Measurements from ENCODE around the gene CREB3L4. TPM values are rescaled to one million over a fixed set of nuclear protein-coding genes. Genes with fewer than 3 reads are reported as not detected.

Gene CREB3L4
- total and polyA plus RNA-seq, 2 donors (not counting 3 experiments of a cell fraction or from before 2014, with no cell fraction given), result 8.1 to 12.1 TPM

GRCh38 chr1:153968972-153969371 is 1.3 kb downstream of the CREB3L4 start:
- intact Hi-C loops (cut with micrococcal nuclease) (no loop called here), dilution Hi-C loops (cut with MboI; ENCODE audit: extremely low pct_ligation_motif_present, low sequenced_read_pairs) (no loop called here)
- ChIA-PET POLR2A (no interaction called here), CTCF (interaction anchor here (2.4 to 4.7 kb wide), 2 partner anchors 9 to 24 kb away, joined by 10 to 37 read pairs; partner anchors contain the start of genes DENND4B and JTB)
- DNase-seq (ENCODE audit: low read depth, low spot score), result no peak
- Histone ChIP-seq H3K9ac (replicated peaks; ENCODE audit: extremely low read depth, insufficient read depth, low read length) (no peak overlapping the region), H3K4me2 (ENCODE audit: insufficient read depth, low read length) (no peak overlapping the region), H3K27ac (ENCODE audit: insufficient read depth, low read depth, low read length) (no peak overlapping the region), H3K4me3 (replicated peaks in 1 of 3; ENCODE audit: insufficient read depth in 1 of 3, low read depth in 1 of 3, low read length in 3 of 3) (no peak overlapping the region), H3K4me1 (ENCODE audit: control insufficient read depth, extremely low read depth, insufficient read depth, low read length) (peaks cover 23% of the 10 kb centered on the region), H3K9me1 (replicated peaks; ENCODE audit: control insufficient read depth, extremely low read depth, insufficient read depth, low read length) (no peaks in the 10 kb centered on the region), H4K20me1 (replicated peaks; ENCODE audit: control insufficient read depth, extremely low read depth, insufficient read depth, low read length) (no peaks in the 10 kb centered on the region), H3K79me2 (ENCODE audit: control insufficient read depth, insufficient read depth, low read length) (no peaks in the 10 kb centered on the region), H3K27me3 (ENCODE audit: control insufficient read depth in 2 of 2, insufficient read depth in 2 of 2, low read length in 2 of 2) (no peaks in the 10 kb centered on the region), H3K9me3 (replicated peaks; ENCODE audit: control insufficient read depth, insufficient read depth, low read length) (no peaks in the 10 kb centered on the region), H3K36me3 (ENCODE audit: control insufficient read depth in 2 of 2, extremely low read depth in 1 of 2, insufficient read depth in 2 of 2, low read length in 2 of 2) (peaks cover 0 to 5% of the 10 kb centered on the region in 2 experiments), H2AFZ (ENCODE audit: low read depth, low read length) (no peak overlapping the region)
- FAIRE-seq, result no peak
- TF ChIP-seq POLR2AphosphoS5 (IDR thresholded peaks at IDR 0.05; ENCODE audit: insufficient read depth, low read depth, low read length) (no peak), JUN (IDR thresholded peaks at IDR 0.05; ENCODE audit: borderline replicate concordance, insufficient read depth, insufficient read length, low read depth) (no peak), POLR2A (IDR thresholded peaks at IDR 0.05; ENCODE audit: low read depth, low read length) (no peak), GATA2 (IDR thresholded peaks at IDR 0.05; ENCODE audit: insufficient read depth, insufficient read length, low read depth, low read length) (no peak), CTCF (IDR thresholded peaks at IDR 0.05; ENCODE audit: extremely low read depth in 1 of 2, insufficient read depth in 1 of 2, low read depth in 1 of 2, low read length in 2 of 2) (no peak)
- no TSS peak for BruUV-seq (replicated peaks)

- CTCF ChIA-PET, result interaction anchor here (4.7 kb wide), 1 partner anchor 25 kb away, joined by 37 read pairs; the partner anchor contains the start of gene DENND4B
- FAIRE-seq, result no peak
- no peak overlapping the region for H2AFZ ChIP-seq (ENCODE audit: low read depth, low read length)
- H3K79me2 ChIP-seq (ENCODE audit: control insufficient read depth, insufficient read depth, low read length), result no peaks in the 10 kb centered on the region
- no peaks in the 10 kb centered on the region for H3K9me1 ChIP-seq (replicated peaks; ENCODE audit: control insufficient read depth, extremely low read depth, insufficient read depth, low read length)
- intact Hi-C loops (cut with micrococcal nuclease), result no loop called here
- no peak for DNase-seq (ENCODE audit: low read depth, low spot score)
- H3K9ac ChIP-seq (replicated peaks; ENCODE audit: extremely low read depth, insufficient read depth, low read length), result no peak overlapping the region
- H3K4me1 ChIP-seq (ENCODE audit: control insufficient read depth, extremely low read depth, insufficient read depth, low read length), result peaks cover 18% of the 10 kb centered on the region
- dilution Hi-C loops (cut with MboI; ENCODE audit: extremely low pct_ligation_motif_present, low sequenced_read_pairs), result no loop called here
- no peaks in the 10 kb centered on the region for H3K27me3 ChIP-seq (ENCODE audit: control insufficient read depth in 2 of 2, insufficient read depth in 2 of 2, low read length in 2 of 2)
- no TSS peak for BruUV-seq (replicated peaks)
- H3K36me3 ChIP-seq (ENCODE audit: control insufficient read depth in 2 of 2, extremely low read depth in 1 of 2, insufficient read depth in 2 of 2, low read length in 2 of 2), result peaks cover 0 to 11% of the 10 kb centered on the region in 2 experiments
- POLR2A ChIA-PET, result no interaction called here
- no peaks in the 10 kb centered on the region for H4K20me1 ChIP-seq (replicated peaks; ENCODE audit: control insufficient read depth, extremely low read depth, insufficient read depth, low read length)
- H3K9me3 ChIP-seq (replicated peaks; ENCODE audit: control insufficient read depth, insufficient read depth, low read length), result no peaks in the 10 kb centered on the region
- H3K27ac ChIP-seq (ENCODE audit: insufficient read depth, low read depth, low read length), result no peak overlapping the region
- no peak overlapping the region for H3K4me3 ChIP-seq (replicated peaks in 1 of 3; ENCODE audit: insufficient read depth in 1 of 3, low read depth in 1 of 3, low read length in 3 of 3)
- no peak overlapping the region for H3K4me2 ChIP-seq (ENCODE audit: insufficient read depth, low read length)
- TF ChIP-seq JUN (IDR thresholded peaks at IDR 0.05; ENCODE audit: borderline replicate concordance, insufficient read depth, insufficient read length, low read depth) (no peak), GATA2 (IDR thresholded peaks at IDR 0.05; ENCODE audit: insufficient read depth, insufficient read length, low read depth, low read length) (no peak), MAX (IDR thresholded peaks at IDR 0.05; ENCODE audit: insufficient read depth, insufficient read length) (no peak), FOS (IDR thresholded peaks at IDR 0.05; ENCODE audit: borderline replicate concordance, insufficient read depth, low read length) (no peak), EZH2 (IDR thresholded peaks at IDR 0.05; ENCODE audit: borderline replicate concordance, low read depth, low read length, severe bottlenecking) (no peak), CTCF (IDR thresholded peaks at IDR 0.05; ENCODE audit: extremely low read depth in 1 of 2, insufficient read depth in 1 of 2, low read depth in 1 of 2, low read length in 2 of 2) (no peak), MYC (IDR thresholded peaks at IDR 0.05; ENCODE audit: low read depth, low read length) (no peak), POLR2AphosphoS5 (IDR thresholded peaks at IDR 0.05; ENCODE audit: insufficient read depth, low read depth, low read length) (no peak), POLR2A (IDR thresholded peaks at IDR 0.05; ENCODE audit: low read depth, low read length) (no peak)
Measured at GRCh38 chr1:153970346-153970745, 2.6 kb downstream of the CREB3L4 start.

All from endothelial cell of umbilical vein (primary cell).